Measurements from ENCODE around the gene TMEM184B. TPM values are rescaled to one million over a fixed set of nuclear protein-coding genes. Genes with fewer than 3 reads are reported as not detected.
A peak's percentile ranks its signal among the peaks of the same experiment; 100 is the strongest.

Gene TMEM184B
- total and polyA plus RNA-seq, 10 of the 15 experiments (the other 5 are each of a cell fraction or from before 2014, with no cell fraction given), result 0.56 to 22.4 (median 7.9) TPM

- ChIA-PET CTCF (interaction anchor here (0.6 to 1.4 kb wide), 2 partner anchors 10 to 241 kb away, joined by 4 read pairs; no protein-coding TSS in a partner anchor), POLR2A (no interaction called here), SMC1A (ENCODE audit: uncharacterized antibody, unreplicated experiment) (interaction anchor here (0.9 to 1.1 kb wide), 2 partner anchors 33 to 243 kb away, joined by 3 read pairs; no protein-coding TSS in a partner anchor), RAD21 (ENCODE audit: unreplicated experiment) (interaction anchor here (0.6 kb wide), 1 partner anchor 60 kb away, joined by 3 read pairs; no protein-coding TSS in a partner anchor)
- WGBS (ENCODE audit: insufficient coverage, insufficient replicate concordance, low lambda C conversion rate, missing lambda C conversion rate), result 82% methylated on average over 6 of the region's 6 CpGs
- DNase-seq (ENCODE audit: low read depth, low spot score) (no peak), ATAC-seq (peak; percentile 14; the same call in 1 of the 3 replicates), FAIRE-seq (no peak)
- no peak overlapping the region for H3K9ac ChIP-seq (ENCODE audit: control insufficient read depth, insufficient read depth, low read length)
- H3K4me3 ChIP-seq, result no peak overlapping the region
- no peaks in the 10 kb centered on the region for H4K20me1 ChIP-seq (ENCODE audit: control insufficient read depth, insufficient read depth)
- H3K36me3 ChIP-seq (ENCODE audit: control insufficient read depth in 2 of 2, insufficient read depth in 2 of 2, low read length in 1 of 2), result peaks cover 22 to 55% of the 10 kb centered on the region in 2 experiments
- no peak overlapping the region for H3K27ac ChIP-seq (ENCODE audit: control insufficient read depth, insufficient read depth)
- H3K79me2 ChIP-seq (ENCODE audit: control insufficient read depth, insufficient read depth, low read length), result no peaks in the 10 kb centered on the region
- no peaks in the 10 kb centered on the region for H3K9me3 ChIP-seq (replicated peaks; ENCODE audit: control insufficient read depth, insufficient read depth, low read length)
- H3K4me1 ChIP-seq (ENCODE audit: control insufficient read depth, insufficient read depth, low read length), result no peaks in the 10 kb centered on the region
- H3K27me3 ChIP-seq (replicated peaks in 1 of 2; ENCODE audit: control insufficient read depth in 2 of 2, insufficient read depth in 2 of 2, low read length in 1 of 2), result no peaks in the 10 kb centered on the region
- H3K4me2 ChIP-seq (ENCODE audit: control insufficient read depth, insufficient read depth), result no peak overlapping the region
- H2AFZ ChIP-seq (ENCODE audit: control insufficient read depth, low read depth, low read length), result no peak overlapping the region
- intact Hi-C loops (cut with micrococcal nuclease; ENCODE audit: unreplicated experiment) (loop anchor here (10.0 kb wide), 1 partner anchor 279 kb away; the partner anchor contains the start of gene DMC1), in situ Hi-C loops (cut with MboI) (no loop called here)
- TF ChIP-seq SRF (IDR thresholded peaks at IDR 0.05; ENCODE audit: low read depth in 2 of 2, low read length in 2 of 2) (no peak), CEBPZ (IDR thresholded peaks at IDR 0.05; ENCODE audit: low read depth, low read length) (no peak), PML (IDR thresholded peaks at IDR 0.05; ENCODE audit: low read length) (no peak), NBN (IDR thresholded peaks at IDR 0.05) (no peak), PRDM15 (CRISPR knock-in tag; IDR thresholded peaks at IDR 0.05) (no peak), RBBP5 (conservative IDR thresholded peaks at IDR 0.05) (no peak), POU2F2 (IDR thresholded peaks at IDR 0.05; ENCODE audit: borderline replicate concordance, low read depth, low read length) (no peak), PAX8 (IDR thresholded peaks at IDR 0.05) (no peak), POLR2A (IDR thresholded peaks at IDR 0.05; ENCODE audit: low read depth, low read length) (no peak), SIN3A (IDR thresholded peaks at IDR 0.05; ENCODE audit: low read depth, low read length) (no peak), STAT3 (IDR thresholded peaks at IDR 0.05; ENCODE audit: low read depth, low read length) (no peak), CEBPB (IDR thresholded peaks at IDR 0.05; ENCODE audit: borderline replicate concordance in 1 of 2, low read depth in 2 of 2, low read length in 2 of 2) (no peak), NFIC (IDR thresholded peaks at IDR 0.05; ENCODE audit: low read depth, low read length) (no peak), CREB1 (IDR thresholded peaks at IDR 0.05; ENCODE audit: low read depth) (no peak), STAT1 (conservative IDR thresholded peaks at IDR 0.05) (no peak), BHLHE40 (IDR thresholded peaks at IDR 0.05; ENCODE audit: borderline replicate concordance in 1 of 2, low read depth in 2 of 2, low read length in 1 of 2) (no peak), MEF2A (IDR thresholded peaks at IDR 0.05; ENCODE audit: insufficient read depth, low read depth, low read length) (no peak), ZNF217 (IDR thresholded peaks at IDR 0.05) (no peak), SIX5 (IDR thresholded peaks at IDR 0.05; ENCODE audit: low read depth, low read length, severe bottlenecking) (no peak)
- no TSS peak for BruUV-seq (replicated peaks)
These were observed 22.5 kb upstream of the TMEM184B start for GRCh38 chr22:38295339-38295738.

Measured in GM12878 (cell line).